SK-N-SH (cell line): ENCODE results near the gene DGKH. TPM values are rescaled to one million over a fixed set of nuclear protein-coding genes. Genes with fewer than 3 reads are reported as not detected.

Experiments
- CTCF ChIA-PET: fragments of 300-600, 350-600 bp; formaldehyde crosslinking; extraction: SDS; loops from one replicate; lab custom pipeline; 2021; lab: Yijun Ruan, JAX
- POLR2A ChIA-PET: fragments of 350-600 bp; sonication (Branson Sonifier 250); formaldehyde crosslinking; extraction: SDS; loops from one replicate; lab custom pipeline; 2020; ENCODE audit warnings: antibody characterized with exemption, inconsistent platforms; lab: Yijun Ruan, JAX
- DNase-seq: peaks from one replicate; pipeline ENCODE4 v3.0.0; 2012
- H2AFZ ChIP-seq: fragments of 200-600 bp; sonication (generic); 2 replicates; pipeline ENCODE4 v1.8.1; 2016; ENCODE audit warnings: antibody characterized with exemption, mild to moderate bottlenecking, low read depth
- H3F3A ChIP-seq: fragments of 200-600 bp; sonication (generic); replicated peaks from 2 replicates; pipeline ENCODE3; 2016; ENCODE audit warnings: antibody characterized with exemption, mild to moderate bottlenecking; ENCODE audit not compliant: insufficient read depth
- H3K27ac ChIP-seq, 2 experiments: fragments of 200-500 bp in 1 of 2; fragments of 200-600 bp in 1 of 2; sonication (Bioruptor generic) in 1 of 2; sonication (generic), shearing (Covaris generic) in 1 of 2; 2 replicates each; pipeline versions ENCODE4 v1.5.1 to v1.6.1; 2014 to 2016; ENCODE audit warnings: low read depth in 2 of 2, inconsistent platforms in 1 of 2, low read length in 1 of 2, mild to moderate bottlenecking in 1 of 2, mixed read lengths in 1 of 2
- H3K27me3 ChIP-seq: fragments of 200-600 bp; sonication (generic), shearing (Covaris generic); 2 replicates; pipeline ENCODE4 v1.6.1; 2016; ENCODE audit warnings: mixed run types; ENCODE audit not compliant: insufficient read depth
- H3K36me3 ChIP-seq, 2 experiments: fragments of 200-500 bp in 1 of 2; fragments of 200-600 bp in 1 of 2; sonication (Bioruptor generic) in 1 of 2; sonication (generic) in 1 of 2; replicated peaks in 1 of 2; 2 replicates each; pipeline versions ENCODE3 to v1.5.1; 2014 to 2016; ENCODE audit warnings: low read length in 1 of 2, mild to moderate bottlenecking in 1 of 2; ENCODE audit not compliant: insufficient read depth in 2 of 2, control insufficient read depth in 1 of 2
- H3K4me1 ChIP-seq, 2 experiments: fragments of 200-500 bp in 1 of 2; fragments of 200-600 bp in 1 of 2; sonication (Bioruptor generic) in 1 of 2; sonication (generic), shearing (Covaris generic) in 1 of 2; 2 replicates each; pipeline versions ENCODE4 v1.5.1 to v1.6.1; 2014 to 2016; ENCODE audit warnings: low read depth in 1 of 2, low read length in 1 of 2, mixed run types in 1 of 2; ENCODE audit not compliant: insufficient read depth in 2 of 2, control insufficient read depth in 1 of 2
- H3K4me2 ChIP-seq: fragments of 200-600 bp; sonication (generic), shearing (Covaris generic); 2 replicates; pipeline ENCODE4 v1.6.1; 2017; ENCODE audit warnings: mixed run types
- H3K4me3 ChIP-seq, 2 experiments: fragments of 200-500 bp in 1 of 2; fragments of 200-600 bp in 1 of 2; sonication (Bioruptor generic) in 1 of 2; sonication (generic), shearing (Covaris generic) in 1 of 2; 2 replicates each; pipeline versions ENCODE4 v1.5.1 to v1.8.1; 2014 to 2016; ENCODE audit warnings: low read depth in 2 of 2, inconsistent platforms in 1 of 2, low read length in 1 of 2, mild to moderate bottlenecking in 1 of 2, mixed read lengths in 1 of 2, moderate library complexity in 1 of 2
- H3K79me2 ChIP-seq: fragments of 200-600 bp; sonication (generic); 2 replicates; pipeline ENCODE4 v1.8.1; 2017; ENCODE audit warnings: mild to moderate bottlenecking; ENCODE audit not compliant: insufficient read depth
- H3K9ac ChIP-seq: fragments of 200-600 bp; sonication (generic); 2 replicates; pipeline ENCODE4 v1.6.1; 2017; ENCODE audit warnings: mixed run types
- H3K9me2 ChIP-seq: fragments of 200-600 bp; sonication (generic); 2 replicates; pipeline ENCODE4 v1.6.1; 2017; ENCODE audit warnings: mixed run types
- H3K9me3 ChIP-seq: fragments of 200-600 bp; sonication (generic); 2 replicates; pipeline ENCODE4 v1.6.1; 2017; ENCODE audit warnings: mixed run types, mild to moderate bottlenecking, moderate library complexity
- H4K20me1 ChIP-seq: fragments of 200-600 bp; sonication (generic); 2 replicates; pipeline ENCODE4 v1.6.1; 2017; ENCODE audit warnings: mild to moderate bottlenecking, mixed run types; ENCODE audit not compliant: insufficient read depth
- EZH2phosphoT487 ChIP-seq: fragments of 200-600 bp; sonication (generic); IDR thresholded peaks from 2 replicates; pipeline ENCODE4 v1.6.1; 2017; ENCODE audit warnings: low read depth, mixed run types, mild to moderate bottlenecking, antibody characterized with exemption, moderate library complexity, borderline replicate concordance
- FOXJ3 ChIP-seq: sonication (generic); formaldehyde crosslinking; IDR thresholded peaks from 2 replicates; pipeline ENCODE4 v1.5.1; 2020; ENCODE audit warnings: mild to moderate bottlenecking, missing genetic modification reagents
- IRF3 ChIP-seq: fragments of 150-350 bp; IDR thresholded peaks from 2 replicates; pipeline ENCODE4 v1.6.1; 2016; ENCODE audit warnings: mild to moderate bottlenecking, low read depth, low read length
- RCOR1 ChIP-seq: fragments of 150-350 bp; IDR thresholded peaks from 2 replicates; pipeline ENCODE4 v1.6.1; 2017; ENCODE audit warnings: antibody characterized with exemption, low read length
- REST ChIP-seq: IDR thresholded peaks from 2 replicates; pipeline ENCODE4 v1.6.1; 2012; ENCODE audit warnings: mild to moderate bottlenecking, low read depth, low read length, moderate library complexity
- SIN3A ChIP-seq: IDR thresholded peaks from 2 replicates; pipeline ENCODE4 v1.6.1; 2012; ENCODE audit warnings: low read depth, mild to moderate bottlenecking, low read length, moderate library complexity, borderline replicate concordance
- TAF1 ChIP-seq: IDR thresholded peaks from 2 replicates; pipeline ENCODE4 v1.6.1; 2012; ENCODE audit warnings: low read depth, mild to moderate bottlenecking, low read length, moderate library complexity, borderline replicate concordance
- WGBS: methylation state at CpG from one replicate; pipeline ENCODE4 v1.1.6; 2017; ENCODE audit warnings: low lambda C conversion rate; 5-methylcytosine and 5-hydroxymethylcytosine counted together
- polyA plus RNA-seq, 3 experiments: library from polyadenylated mRNA; depleted of rRNA; stranded (reverse); fragments of >200 nt; gene quantifications; 2 replicates each; pipeline ENCODE4 v1.2.3, GENCODE V29; 2012

The DGKH gene
- polyA plus RNA-seq, 1 of the 3 experiments (the other 2 are of a cell fraction), result 2.5 TPM

GRCh38 chr13:42152495-42152894, 104.0 kb downstream of the DGKH start:
- Histone ChIP-seq H3K9me3 (no peaks in the 10 kb centered on the region), H4K20me1 (no peaks in the 10 kb centered on the region; the same call in 1 of the 2 replicates), H3K27ac (no peak overlapping the region), H3K4me1 (peaks cover 4 to 15% of the 10 kb centered on the region in 2 experiments; a peak in 2 of 4 replicates), H3K36me3 (peaks cover 6 to 23% of the 10 kb centered on the region in 2 experiments), H3F3A (no peaks in the 10 kb centered on the region), H3K9me2 (no peaks in the 10 kb centered on the region), H3K27me3 (no peaks in the 10 kb centered on the region), H3K9ac (no peak overlapping the region), H3K79me2 (no peaks in the 10 kb centered on the region), H3K4me2 (no peak overlapping the region), H3K4me3 (no peak overlapping the region), H2AFZ (no peak overlapping the region)
- no peak for DNase-seq
- CTCF ChIA-PET, result no interaction called here
- 92% methylated on average over 4 of the region's 4 CpGs for WGBS
- POLR2A ChIA-PET, result no interaction called here
- no peak for TF ChIP-seq FOXJ3
- TF ChIP-seq RCOR1, result no peak
- no peak for TF ChIP-seq REST
- TF ChIP-seq SIN3A, result no peak
- TF ChIP-seq EZH2phosphoT487, result no peak
- no peak for TF ChIP-seq TAF1

GRCh38 chr13:42153199-42154113, 105.0 kb downstream of the DGKH start:
- H3K27me3 ChIP-seq, result no peaks in the 10 kb centered on the region
- no peaks in the 10 kb centered on the region for H3K9me2 ChIP-seq
- TF ChIP-seq IRF3, result no peak
- H3K4me1 ChIP-seq, result peaks cover 4 to 15% of the 10 kb centered on the region in 2 experiments; a peak in 2 of 4 replicates
- ChIA-PET CTCF (no interaction called here), POLR2A (no interaction called here)
- H3K36me3 ChIP-seq, result peaks cover 6 to 24% of the 10 kb centered on the region in 2 experiments
- 86% methylated on average over 3 of the region's 3 CpGs for WGBS
- H3K27ac ChIP-seq, result no peak overlapping the region
- H3K9ac ChIP-seq, result no peak overlapping the region
- H3K4me2 ChIP-seq, result no peak overlapping the region
- H3K4me3 ChIP-seq, result no peak overlapping the region
- DNase-seq, result no peak
- H2AFZ ChIP-seq, result no peak overlapping the region
- no peaks in the 10 kb centered on the region; the same call in 1 of the 2 replicates for H4K20me1 ChIP-seq
- no peaks in the 10 kb centered on the region for H3F3A ChIP-seq
- H3K79me2 ChIP-seq, result no peaks in the 10 kb centered on the region
- no peaks in the 10 kb centered on the region for H3K9me3 ChIP-seq
